ENCODE data around the gene CFAP92.
"Not testable (repeated sequence)": the region's sequence is repeated elsewhere in the genome, so short reads cannot be mapped to it uniquely, and the experiment has no call there.

CFAP92 gene

DNA sequence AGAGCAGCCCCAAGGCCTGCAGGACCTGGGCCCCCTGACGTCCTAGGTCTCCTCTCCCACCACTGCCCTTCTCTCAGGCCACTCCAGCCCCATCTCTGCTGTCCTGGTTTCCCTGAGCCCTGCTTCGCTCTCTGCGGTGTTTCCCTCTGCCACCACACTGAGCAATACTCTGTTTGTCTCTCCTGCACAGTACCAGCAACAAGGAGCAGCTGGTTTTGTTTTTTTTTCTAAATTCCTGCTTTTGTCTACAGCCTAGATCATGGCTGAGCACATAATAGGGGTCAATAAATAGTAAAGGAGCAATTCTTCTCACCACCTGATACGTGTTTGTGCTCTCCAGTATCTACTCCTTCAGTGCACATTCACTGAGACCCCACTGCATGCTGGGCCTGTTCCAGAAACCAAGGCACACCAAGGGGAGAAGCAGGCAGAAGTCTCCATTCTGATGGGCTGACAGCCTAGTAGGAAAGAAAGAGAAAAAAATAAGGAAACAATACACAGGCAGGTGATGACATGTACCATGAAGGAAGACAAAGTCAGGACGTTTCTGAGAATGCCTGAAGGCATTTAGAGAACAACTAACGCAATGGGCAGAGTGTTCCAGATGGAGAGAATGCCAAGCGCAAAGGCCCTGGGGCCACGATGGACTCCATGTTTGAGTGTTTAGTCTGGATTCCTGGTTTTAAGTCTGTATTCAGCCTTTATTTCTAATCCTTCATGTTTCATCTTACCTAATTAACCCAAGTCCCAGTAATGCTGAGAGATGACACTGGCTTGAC, 120.4 kb downstream of the CFAP92 start:
- DNase-seq (ENCODE audit: low spot score), result no peak
- TF ChIP-seq, protein P1, sequence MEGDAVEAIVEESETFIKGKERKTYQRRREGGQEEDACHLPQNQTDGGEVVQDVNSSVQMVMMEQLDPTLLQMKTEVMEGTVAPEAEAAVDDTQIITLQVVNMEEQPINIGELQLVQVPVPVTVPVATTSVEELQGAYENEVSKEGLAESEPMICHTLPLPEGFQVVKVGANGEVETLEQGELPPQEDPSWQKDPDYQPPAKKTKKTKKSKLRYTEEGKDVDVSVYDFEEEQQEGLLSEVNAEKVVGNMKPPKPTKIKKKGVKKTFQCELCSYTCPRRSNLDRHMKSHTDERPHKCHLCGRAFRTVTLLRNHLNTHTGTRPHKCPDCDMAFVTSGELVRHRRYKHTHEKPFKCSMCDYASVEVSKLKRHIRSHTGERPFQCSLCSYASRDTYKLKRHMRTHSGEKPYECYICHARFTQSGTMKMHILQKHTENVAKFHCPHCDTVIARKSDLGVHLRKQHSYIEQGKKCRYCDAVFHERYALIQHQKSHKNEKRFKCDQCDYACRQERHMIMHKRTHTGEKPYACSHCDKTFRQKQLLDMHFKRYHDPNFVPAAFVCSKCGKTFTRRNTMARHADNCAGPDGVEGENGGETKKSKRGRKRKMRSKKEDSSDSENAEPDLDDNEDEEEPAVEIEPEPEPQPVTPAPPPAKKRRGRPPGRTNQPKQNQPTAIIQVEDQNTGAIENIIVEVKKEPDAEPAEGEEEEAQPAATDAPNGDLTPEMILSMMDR (IDR thresholded peaks at IDR 0.05; ENCODE audit: extremely low read depth, missing control alignments), result no peak

DNA sequence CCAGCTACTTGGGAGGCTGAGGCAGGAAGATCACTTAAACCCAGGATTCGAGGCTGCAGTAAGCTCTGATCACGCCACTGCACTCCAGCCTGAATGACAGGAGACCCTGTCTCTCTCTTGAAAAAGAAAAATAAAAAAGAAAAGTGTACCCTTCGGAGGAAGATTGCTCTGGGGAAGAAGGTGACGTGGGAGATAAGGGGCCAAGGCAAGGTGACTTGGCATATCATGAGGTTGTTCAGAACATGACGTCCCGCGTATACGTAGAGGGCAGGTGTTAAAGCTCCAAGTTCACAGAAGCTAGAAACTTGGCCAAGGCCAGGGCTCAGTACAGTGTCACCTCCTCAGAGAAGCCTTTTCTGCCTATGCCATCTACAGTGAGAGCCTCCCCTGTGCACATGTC, 121.1 kb downstream of the CFAP92 start:
- DNase-seq (ENCODE audit: low spot score), result no peak
- TF ChIP-seq, protein P1 (IDR thresholded peaks at IDR 0.05; ENCODE audit: extremely low read depth, missing control alignments), result no peak

DNA sequence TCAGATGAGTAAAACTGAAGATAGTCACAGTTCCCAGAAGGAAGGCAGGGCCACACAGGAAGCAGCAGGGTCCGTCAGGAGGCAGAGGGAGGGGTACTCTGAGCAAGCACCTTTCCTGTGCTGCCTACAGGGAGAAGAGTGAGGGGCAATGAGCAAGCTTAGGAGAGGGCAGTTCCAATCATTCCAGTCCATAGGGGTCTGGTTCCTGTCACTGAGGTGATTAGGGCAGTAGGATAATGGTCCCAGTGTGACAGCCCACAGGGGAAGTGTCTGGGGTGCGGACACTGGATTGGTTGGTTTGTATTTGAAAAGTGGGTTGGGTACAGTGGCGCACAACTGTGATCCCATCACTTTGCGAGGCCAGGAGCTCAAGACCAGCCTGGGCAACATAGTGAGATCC, 121.6 kb downstream of the CFAP92 start:
- DNase-seq (ENCODE audit: low spot score), result no peak
- TF ChIP-seq, protein P1 (IDR thresholded peaks at IDR 0.05; ENCODE audit: extremely low read depth, missing control alignments), result no peak

DNA sequence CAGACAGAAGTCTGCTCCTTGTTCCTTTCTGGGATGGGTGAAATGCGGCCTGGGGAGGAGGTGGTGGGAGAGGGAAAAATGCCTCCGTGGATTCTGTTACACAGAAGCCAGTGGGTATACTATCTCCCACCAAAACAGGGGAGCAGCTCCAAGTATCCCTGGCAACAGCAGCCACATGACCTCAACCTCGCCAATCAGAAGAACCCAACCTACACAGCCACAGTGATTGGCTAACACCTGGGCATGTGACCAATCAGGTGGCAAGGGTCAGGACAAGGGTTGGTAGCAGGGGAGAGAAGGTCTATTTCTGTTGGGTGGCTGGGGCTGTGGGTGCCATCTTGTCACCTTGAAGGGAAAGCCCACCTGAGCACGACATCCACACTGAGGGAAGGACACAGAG, 123.5 kb downstream of the CFAP92 start:
- DNase-seq (ENCODE audit: low spot score), result no peak

DNA sequence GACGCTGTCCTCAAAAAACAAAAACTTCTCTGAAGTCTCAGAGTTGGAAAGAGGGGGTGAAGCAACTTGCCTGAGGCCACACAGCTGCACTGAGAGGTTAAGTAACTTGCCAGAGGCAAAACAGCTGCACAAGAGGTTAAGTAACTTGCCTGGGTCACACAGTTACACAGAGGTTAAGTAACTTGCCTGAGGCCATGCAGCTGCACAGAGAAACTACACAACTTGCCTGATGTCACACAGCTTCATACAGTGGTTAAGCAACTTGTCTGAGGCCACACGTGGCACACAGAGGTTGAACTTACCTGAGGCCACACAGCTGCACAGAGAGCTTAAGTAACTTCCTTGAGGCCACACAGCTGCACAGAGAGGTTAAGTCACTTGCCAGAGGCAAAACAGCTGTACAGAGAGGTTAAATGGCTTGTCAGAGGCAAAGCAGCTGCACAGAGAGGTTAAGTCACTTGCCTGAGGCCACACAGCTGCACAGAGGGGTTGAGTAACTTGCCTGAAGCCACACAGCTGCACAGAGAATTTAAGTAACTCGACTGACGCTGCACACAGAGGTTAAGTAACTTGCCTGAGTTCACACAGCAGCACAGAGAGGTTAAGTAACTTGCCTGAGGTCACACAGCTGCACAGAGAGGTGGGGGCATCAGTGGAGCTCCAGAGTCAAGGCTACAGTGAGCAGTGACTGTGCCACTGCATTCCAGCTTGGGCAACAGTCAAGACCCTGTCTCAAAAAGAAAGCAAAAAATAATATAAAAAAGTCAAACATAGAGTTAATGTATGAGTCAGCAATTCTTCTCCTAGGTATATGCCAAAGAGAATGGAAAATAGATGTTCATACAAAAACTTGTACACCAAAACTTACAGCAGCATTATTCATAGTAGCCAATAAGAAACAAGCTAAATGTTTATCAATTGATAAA, 126.4 kb downstream of the CFAP92 start:
- TF ChIP-seq, protein P1 (IDR thresholded peaks at IDR 0.05; ENCODE audit: extremely low read depth, missing control alignments), result no peak
- DNase-seq (ENCODE audit: low spot score), result no peak

More for the DNA sequence above, 123.5 kb downstream of the CFAP92 start:
- TF ChIP-seq, protein P1 (IDR thresholded peaks at IDR 0.05; ENCODE audit: extremely low read depth, missing control alignments), result no peak

DNA sequence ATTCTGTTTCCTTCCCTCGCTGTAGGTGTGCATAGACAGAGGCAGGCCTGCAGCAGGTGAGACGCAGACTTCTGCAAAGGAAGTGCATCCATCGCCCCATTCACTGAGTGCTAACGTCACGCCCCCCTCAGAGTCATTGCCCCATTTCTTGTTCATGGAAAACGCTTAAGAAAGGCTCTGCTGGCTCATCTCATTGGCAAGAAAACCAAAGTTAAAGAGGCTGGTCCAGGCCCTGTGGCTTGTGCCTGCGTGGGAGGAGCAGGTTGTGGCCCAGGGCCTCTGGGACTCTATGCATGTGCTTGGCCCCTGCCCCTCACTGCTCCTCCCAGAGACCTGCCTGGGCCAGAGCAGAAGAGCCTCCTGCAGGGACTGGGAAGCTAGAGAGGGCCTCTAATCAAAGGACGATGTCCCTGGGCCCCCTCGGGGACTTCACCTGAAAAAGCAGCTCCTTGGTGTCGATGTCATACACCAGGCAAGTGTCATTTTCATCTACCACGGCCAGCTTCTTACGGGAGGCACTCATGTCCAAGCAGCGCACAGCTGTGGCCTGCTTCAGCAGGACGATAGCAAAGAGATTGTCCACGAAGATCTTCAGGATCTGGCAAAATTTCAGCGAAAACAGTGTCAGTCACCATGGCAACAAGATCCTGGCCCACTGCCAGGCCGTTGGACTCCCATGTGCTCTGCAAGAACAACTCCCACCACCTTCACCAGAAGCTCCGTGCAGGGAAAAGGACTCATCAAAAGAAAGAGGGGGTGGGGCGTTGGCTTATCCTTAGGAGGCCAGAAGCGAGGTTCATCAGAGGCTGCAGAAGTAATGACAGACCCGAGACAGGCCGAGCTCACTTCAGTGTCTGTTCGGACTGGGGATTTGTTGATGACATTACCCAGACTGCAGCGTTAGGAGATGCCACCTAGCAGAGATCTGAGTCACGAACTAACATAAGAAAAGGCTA, 128.7 kb downstream of the CFAP92 start:
- DNase-seq (ENCODE audit: low spot score), result not testable (repeated sequence)

DNA sequence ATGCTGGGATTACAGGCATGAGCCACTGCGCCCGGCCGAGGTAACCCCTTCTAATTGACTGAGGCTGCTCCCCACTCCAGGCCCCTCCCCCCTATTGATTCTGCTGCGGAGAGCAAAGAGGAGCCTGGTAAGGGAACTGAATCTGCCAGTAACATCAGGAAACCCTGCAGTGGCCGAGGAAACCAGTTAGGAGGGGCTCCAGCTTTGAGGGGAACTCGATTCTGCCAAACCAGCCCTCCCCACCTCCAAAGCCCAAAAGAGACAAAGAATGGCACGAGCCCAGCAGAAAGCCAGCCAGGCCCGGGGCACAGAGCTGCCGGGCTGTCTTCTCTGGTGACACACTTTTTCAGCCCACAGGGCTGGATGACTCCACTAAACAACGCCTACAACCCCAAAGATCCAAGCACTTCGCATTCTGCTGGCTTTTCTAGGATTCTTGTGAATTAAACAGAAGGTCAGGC, 129.5 kb downstream of the CFAP92 start:
- TF ChIP-seq, protein P1 (IDR thresholded peaks at IDR 0.05; ENCODE audit: extremely low read depth, missing control alignments), result no peak
- DNase-seq (ENCODE audit: low spot score), result no peak
